Chondrocyte (in vitro differentiated cells): ENCODE measurements around the gene WFDC5. TPM values are rescaled to one million over a fixed set of nuclear protein-coding genes. Genes with fewer than 3 reads are reported as not detected.
"Not testable (repeated sequence)": the region's sequence is repeated elsewhere in the genome, so short reads cannot be mapped to it uniquely, and the experiment has no call there.

Source experiments
- DNase-seq: peaks from one replicate; pipeline ENCODE4 v3.0.0; 2021; ENCODE audit warnings: mixed read lengths, low spot score
- H3K27ac Mint-ChIP-seq: one replicate; pipeline ENCODE4 v1.8.0; 2021; ENCODE audit warnings: mild to moderate bottlenecking, moderate library complexity, mixed read lengths; ENCODE audit not compliant: unreplicated experiment
- H3K27me3 Mint-ChIP-seq: 2 replicates; pipeline ENCODE4 v1.8.0; 2021; ENCODE audit warnings: low read depth, mixed read lengths
- H3K36me3 Mint-ChIP-seq: 2 replicates; pipeline ENCODE4 v1.8.0; 2021; ENCODE audit warnings: low read depth, mixed read lengths
- H3K4me1 Mint-ChIP-seq: 2 replicates; pipeline ENCODE4 v1.8.0; 2021; ENCODE audit warnings: low read depth, mild to moderate bottlenecking, mixed read lengths
- H3K4me3 Mint-ChIP-seq: one replicate; pipeline ENCODE4 v1.8.0; 2021; ENCODE audit warnings: mild to moderate bottlenecking, moderate library complexity, mixed read lengths; ENCODE audit not compliant: unreplicated experiment
- H3K9me3 Mint-ChIP-seq: 2 replicates; pipeline ENCODE4 v1.8.0; 2021; ENCODE audit warnings: low read depth, mixed read lengths
- long read RNA-seq: library from polyadenylated mRNA; stranded (forward); transcript quantifications from one replicate; pipeline ENCODE4 v2.0.0, GENCODE V29; 2021
- total RNA-seq: library from RNA; stranded (reverse); gene quantifications from 3 replicates; pipeline ENCODE4 v1.2.1, GENCODE V29; 2021
- TF ChIP-seq, protein P1 (sequence below): fragments of 200-600 bp; sonication (generic); IDR thresholded peaks from 2 replicates; pipeline ENCODE4 v1.5.0; 2021; ENCODE audit warnings: antibody characterized with exemption, mild to moderate bottlenecking, moderate library complexity

The WFDC5 gene, protein sequence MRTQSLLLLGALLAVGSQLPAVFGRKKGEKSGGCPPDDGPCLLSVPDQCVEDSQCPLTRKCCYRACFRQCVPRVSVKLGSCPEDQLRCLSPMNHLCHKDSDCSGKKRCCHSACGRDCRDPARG
- total RNA-seq = not detected in 3 replicates
- long read RNA-seq = 0 reads

- no peaks in the 10 kb centered on the region for H3K9me3 Mint-ChIP-seq
- no peaks in the 10 kb centered on the region for H3K36me3 Mint-ChIP-seq
- H3K27me3 Mint-ChIP-seq = peaks cover 21% of the 10 kb centered on the region
- H3K4me1 Mint-ChIP-seq = no peaks in the 10 kb centered on the region
- TF ChIP-seq, protein P1, sequence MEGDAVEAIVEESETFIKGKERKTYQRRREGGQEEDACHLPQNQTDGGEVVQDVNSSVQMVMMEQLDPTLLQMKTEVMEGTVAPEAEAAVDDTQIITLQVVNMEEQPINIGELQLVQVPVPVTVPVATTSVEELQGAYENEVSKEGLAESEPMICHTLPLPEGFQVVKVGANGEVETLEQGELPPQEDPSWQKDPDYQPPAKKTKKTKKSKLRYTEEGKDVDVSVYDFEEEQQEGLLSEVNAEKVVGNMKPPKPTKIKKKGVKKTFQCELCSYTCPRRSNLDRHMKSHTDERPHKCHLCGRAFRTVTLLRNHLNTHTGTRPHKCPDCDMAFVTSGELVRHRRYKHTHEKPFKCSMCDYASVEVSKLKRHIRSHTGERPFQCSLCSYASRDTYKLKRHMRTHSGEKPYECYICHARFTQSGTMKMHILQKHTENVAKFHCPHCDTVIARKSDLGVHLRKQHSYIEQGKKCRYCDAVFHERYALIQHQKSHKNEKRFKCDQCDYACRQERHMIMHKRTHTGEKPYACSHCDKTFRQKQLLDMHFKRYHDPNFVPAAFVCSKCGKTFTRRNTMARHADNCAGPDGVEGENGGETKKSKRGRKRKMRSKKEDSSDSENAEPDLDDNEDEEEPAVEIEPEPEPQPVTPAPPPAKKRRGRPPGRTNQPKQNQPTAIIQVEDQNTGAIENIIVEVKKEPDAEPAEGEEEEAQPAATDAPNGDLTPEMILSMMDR = no peak
- H3K4me3 Mint-ChIP-seq = no peak within 1 kb of the TSS
- H3K27ac Mint-ChIP-seq = no peak within 1 kb of the TSS
- no peak for DNase-seq
These were observed at the start of gene WFDC5 for GRCh38 chr20:45114465-45115385. TSS of gene WFDC5 (minus strand) at chr20:45115174. CDS start at chr20:45115083, 91 bp downstream.

- Mint-ChIP-seq H3K27me3 (peaks cover 13% of the 10 kb centered on the region), H3K4me1 (no peaks in the 10 kb centered on the region)
- DNase-seq = no peak
These were observed 48.3 kb upstream of the WFDC5 start for GRCh38 chr20:45163083-45163803.

DNA sequence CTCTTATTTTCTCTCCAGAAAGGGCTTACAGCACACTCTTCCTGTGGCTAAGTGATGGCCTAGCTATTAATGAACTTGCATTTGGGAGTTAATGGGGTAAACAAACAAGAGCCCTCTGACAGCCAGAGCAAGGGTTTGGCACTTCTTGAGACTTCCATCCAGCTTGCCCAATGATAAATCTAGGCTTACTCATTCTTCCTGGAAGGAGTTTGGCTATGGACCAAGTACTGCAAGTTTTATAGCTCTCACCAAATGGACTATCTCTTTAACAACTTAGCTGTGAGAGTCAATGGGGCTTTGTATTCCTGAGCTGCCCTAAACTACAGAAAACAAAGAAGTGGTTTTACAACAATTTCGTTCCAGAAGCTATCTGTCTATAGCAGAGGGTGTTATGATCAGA, 43.0 kb upstream of the WFDC5 start:
- Mint-ChIP-seq H3K27ac (no peak overlapping the region), H3K4me1 (no peaks in the 10 kb centered on the region), H3K27me3 (peaks cover 17% of the 10 kb centered on the region), H3K4me3 (no peak overlapping the region), H3K9me3 (peaks cover 26% of the 10 kb centered on the region), H3K36me3 (no peaks in the 10 kb centered on the region)
- TF ChIP-seq, protein P1 = no peak
- DNase-seq = no peak

More at GRCh38 chr20:45163083-45163803, 48.3 kb upstream of the WFDC5 start:
- Mint-ChIP-seq H3K4me3 (no peak overlapping the region), H3K36me3 (no peaks in the 10 kb centered on the region), H3K27ac (no peak overlapping the region), H3K9me3 (peaks cover 49% of the 10 kb centered on the region)
- TF ChIP-seq, protein P1 = no peak

GRCh38 chr20:45156713-45157112, 41.7 kb upstream of the WFDC5 start:
- DNase-seq = no peak
- Mint-ChIP-seq H3K4me3 (no peak overlapping the region), H3K27ac (no peak overlapping the region), H3K4me1 (no peaks in the 10 kb centered on the region), H3K9me3 (peaks cover 14% of the 10 kb centered on the region), H3K27me3 (peaks cover 29% of the 10 kb centered on the region), H3K36me3 (no peaks in the 10 kb centered on the region)
- TF ChIP-seq, protein P1 = no peak

GRCh38 chr20:45154794-45155193, 39.8 kb upstream of the WFDC5 start:
- not testable (repeated sequence) for H3K4me3 Mint-ChIP-seq, H3K27ac Mint-ChIP-seq, H3K4me1 Mint-ChIP-seq, H3K36me3 Mint-ChIP-seq, DNase-seq
- H3K27me3 Mint-ChIP-seq = peaks cover 36% of the 10 kb centered on the region
- H3K9me3 Mint-ChIP-seq = peaks cover 12% of the 10 kb centered on the region
